ENCODE data around the gene PDGFD.

The PDGFD gene

GRCh38 chr11:103946793-103947545, 217.0 kb downstream of the PDGFD start:
- DNase-seq, result no peak

DNA sequence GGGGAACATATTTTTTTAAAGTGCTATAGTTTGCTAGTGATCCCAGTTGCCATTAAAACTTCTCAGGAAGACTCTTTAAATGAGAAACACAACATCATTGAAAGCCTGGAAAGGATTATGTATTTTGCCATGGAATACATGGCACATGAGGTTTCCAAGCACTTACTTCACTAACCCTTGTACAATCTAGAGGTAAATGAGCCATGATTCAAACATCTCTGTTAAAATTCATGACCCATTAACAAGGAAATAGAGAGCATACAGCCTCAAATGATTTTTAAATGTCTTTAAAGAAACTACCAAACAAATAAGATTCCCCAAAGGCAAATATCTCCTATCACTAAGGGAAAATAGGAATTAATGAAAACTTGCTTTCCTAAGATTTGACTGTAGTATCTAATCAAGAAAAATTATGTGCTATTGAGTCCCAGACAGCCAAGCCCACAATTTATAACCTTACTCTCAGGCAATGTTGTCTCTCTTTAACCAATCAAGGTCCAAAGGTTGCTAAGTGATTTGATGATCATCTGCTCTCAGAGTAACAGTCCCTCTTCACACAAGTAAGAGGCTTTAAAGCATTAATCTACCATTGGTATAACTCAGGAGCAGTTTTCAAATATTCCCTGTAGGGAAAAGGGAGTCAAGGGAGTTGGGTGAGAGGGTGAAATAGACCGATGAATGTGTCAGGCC, 219.6 kb downstream of the PDGFD start:
- DNase-seq, result no peak

DNA sequence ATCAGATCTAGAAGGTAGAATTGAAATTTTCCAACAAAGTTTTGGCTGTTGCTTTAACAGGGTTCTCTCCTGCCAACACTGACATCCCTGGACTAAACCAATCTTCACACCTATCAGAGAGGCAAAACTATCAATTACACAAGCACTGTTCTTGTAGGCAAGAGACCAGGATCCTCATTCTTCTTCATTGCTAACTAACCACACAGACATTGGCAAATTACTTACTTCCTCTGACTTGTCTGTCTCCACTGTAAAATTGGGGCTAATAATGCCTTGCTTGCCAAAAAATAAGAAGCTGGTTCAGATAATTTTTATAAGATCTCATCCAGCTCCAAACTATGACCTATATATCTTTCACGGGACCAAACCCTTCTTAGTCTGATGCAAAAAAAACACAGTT, 221.3 kb downstream of the PDGFD start:
- no peak for DNase-seq

DNA sequence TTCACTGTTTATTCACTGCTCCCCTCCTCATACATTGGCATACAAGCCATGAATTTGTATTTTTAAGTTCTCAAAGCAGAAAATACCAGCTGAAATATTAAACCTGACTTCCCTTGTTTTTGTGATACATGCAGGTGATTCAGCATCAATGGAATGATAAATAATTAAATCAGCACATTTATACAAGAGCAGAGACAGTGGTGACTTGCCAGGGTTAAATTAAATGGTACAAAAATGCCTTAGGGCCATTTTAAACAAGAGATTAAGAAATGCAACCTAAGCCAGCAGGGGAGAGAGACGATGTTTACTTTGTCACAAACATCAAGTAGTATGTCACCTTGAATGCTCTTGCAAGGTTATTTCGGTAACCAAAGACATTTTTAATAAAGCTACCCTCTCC, 223.4 kb downstream of the PDGFD start:
- no peak for DNase-seq

GRCh38 chr11:103939694-103940093, 224.3 kb downstream of the PDGFD start:
- no peak for DNase-seq

DNA sequence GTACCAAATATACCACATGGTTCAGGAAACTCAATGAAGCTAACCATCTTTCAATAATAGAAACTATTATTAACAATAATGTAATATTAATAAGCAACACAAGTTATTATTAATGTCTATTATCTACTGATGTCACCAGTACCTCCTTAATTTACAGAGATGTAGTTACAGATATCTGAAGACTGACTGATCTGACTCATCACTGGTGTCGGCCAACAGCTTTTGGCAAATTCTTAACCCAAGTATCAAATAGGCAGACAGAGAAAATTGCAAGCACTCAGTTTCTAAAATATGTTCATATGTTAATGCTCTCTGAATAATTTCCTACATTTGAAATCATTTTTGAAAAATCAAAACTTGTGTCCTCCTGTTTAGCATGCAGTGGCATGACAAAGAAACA, 227.9 kb downstream of the PDGFD start:
- DNase-seq, result no peak

DNA sequence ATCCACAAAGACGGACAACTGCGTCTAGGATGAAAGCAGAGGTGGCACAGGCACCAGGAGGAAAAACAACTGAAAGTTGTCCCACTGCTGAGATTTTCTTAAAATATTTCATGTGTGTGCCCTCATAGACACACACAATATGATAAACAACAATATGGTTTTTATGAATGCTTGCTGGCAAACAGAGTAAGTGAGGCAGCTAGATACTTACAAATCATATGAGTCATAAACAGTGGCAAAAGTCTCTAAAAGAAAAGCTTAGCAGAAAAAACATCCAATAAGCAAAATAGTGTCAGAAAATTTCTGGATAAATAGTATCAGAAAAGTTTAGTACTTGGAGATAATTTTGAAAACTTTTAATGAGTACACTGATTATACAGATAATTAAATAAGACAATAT, 228.7 kb downstream of the PDGFD start:
- DNase-seq, result no peak

DNA sequence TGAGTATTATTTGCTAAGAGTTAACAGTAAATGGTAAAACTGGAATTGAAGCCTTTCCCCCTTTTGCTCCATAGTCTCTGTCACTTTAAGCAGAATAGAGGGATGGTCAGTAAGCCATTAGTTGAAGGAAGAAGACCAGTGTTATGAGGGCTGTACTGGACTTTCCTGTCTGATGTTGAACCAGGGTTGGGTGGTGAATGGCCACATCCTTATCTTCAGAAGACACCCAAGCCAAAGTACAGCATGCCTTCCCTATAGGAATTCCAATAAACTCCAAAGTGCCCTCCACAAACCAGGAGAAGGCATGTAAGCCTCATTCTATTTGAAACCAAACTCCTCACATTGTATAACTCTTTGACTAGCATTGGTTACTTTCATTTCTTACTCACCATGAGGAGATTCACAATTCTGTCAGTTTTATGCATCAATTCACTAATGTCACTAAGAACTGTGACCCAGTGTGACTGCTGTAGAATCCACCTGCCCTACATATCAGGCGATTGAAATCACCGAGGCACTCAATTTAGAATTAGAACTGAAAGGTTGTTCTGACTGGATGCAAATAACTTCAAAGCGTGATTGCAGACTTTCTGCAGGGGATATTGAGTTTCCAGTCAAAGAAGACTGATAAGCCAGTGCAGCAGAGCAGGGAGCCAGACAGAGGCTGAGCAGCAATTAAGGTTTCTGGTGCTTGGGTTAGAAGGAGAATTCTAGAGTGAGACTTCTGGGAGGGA, 234.6 kb downstream of the PDGFD start:
- no peak for DNase-seq

- no peak for DNase-seq
Observed at GRCh38 chr11:103928802-103929161, 235.2 kb downstream of the PDGFD start.

GRCh38 chr11:103928040-103928801, 235.7 kb downstream of the PDGFD start:
- no peak for DNase-seq

DNA sequence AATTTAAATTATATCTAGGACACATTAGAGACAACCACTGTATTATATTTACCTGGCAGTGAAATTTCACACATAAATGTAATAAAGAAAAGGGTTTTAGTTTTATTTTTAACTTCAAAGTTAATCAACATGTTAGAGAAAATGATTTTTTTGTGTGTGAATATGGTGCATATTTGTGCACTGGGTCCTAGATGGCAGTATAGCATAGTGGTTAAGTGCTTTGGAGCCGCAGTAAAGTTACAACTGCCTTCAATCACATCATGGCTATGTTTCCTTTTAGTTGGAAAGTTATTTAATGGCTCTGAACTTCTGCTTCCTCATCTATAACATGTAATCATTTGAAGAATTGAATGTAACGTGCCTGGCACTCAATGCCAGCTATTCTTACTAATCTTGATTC, 236.4 kb downstream of the PDGFD start:
- DNase-seq, result no peak

- DNase-seq, result no peak
Observed at GRCh38 chr11:103926990-103927389, 237.0 kb downstream of the PDGFD start.

- DNase-seq, result no peak
Observed at GRCh38 chr11:103924166-103925013, 239.6 kb downstream of the PDGFD start.

DNA sequence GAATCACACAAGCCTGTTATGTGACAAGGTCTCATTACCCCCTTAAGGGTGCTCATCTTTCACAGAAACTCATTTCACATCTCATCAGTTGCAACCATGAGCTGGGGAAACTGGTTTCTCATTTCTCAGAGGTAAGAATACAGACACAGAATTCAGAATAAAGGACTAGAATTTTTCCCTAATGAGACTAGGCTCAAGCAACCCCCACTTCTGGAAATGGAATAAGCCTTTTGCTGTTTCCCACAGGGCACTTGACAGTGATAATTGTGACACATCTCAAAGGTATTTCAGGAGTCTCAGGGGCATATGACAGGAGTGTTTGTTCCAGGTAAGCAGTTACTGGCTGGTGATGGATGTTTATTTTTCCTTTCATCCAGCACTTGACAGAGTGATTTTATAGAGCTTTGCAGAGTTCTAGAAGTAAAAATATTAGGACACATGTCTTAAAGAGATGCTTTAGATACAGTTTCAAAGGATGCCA, 240.5 kb downstream of the PDGFD start:
- no peak for DNase-seq

- no peak for DNase-seq
Observed at GRCh38 chr11:103920933-103921332, 243.0 kb downstream of the PDGFD start.

DNA sequence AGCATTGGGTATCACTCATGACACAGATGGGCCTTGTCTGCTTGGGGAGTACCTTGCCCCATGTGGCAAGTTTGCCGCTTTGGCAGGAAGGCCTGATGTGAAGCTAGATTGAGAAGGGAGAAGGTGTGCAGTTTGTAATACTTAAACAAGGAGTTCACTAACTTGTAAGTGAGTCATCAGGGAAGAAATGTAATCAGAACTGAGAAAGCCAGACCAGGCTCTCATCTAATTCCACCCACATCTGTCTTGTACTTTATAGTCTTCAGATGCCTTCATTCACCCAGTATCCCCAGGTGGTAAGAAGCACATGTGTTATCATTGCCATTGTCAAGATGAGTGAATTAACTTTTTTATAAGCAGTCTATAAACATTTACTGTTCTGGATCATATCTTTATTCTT, 243.5 kb downstream of the PDGFD start:
- no peak for DNase-seq

GRCh38 chr11:103910721-103911120, 253.2 kb downstream of the PDGFD start:
- no peak for DNase-seq

- DNase-seq, result no peak
Observed at GRCh38 chr11:103907548-103908455, 256.1 kb downstream of the PDGFD start.

GRCh38 chr11:103907136-103907535, 256.8 kb downstream of the PDGFD start:
- no peak for DNase-seq

- DNase-seq, result no peak
Observed at GRCh38 chr11:103906291-103906867, 257.6 kb downstream of the PDGFD start.

GRCh38 chr11:103904324-103904667, 259.7 kb downstream of the PDGFD start:
- DNase-seq, result no peak

Measured in NCI-H1436 (cell line).